Activated T-cell treated with anti-CD3 and anti-CD28 coated beads, Interleukin-2, amount 50 U/mL, for 72 hours (primary cell): ENCODE measurements around the gene TBL1X. TPM values are rescaled to one million over a fixed set of nuclear protein-coding genes. Genes with fewer than 3 reads are reported as not detected.

Source experiments
- ATAC-seq, 2 donors: fragments of 150-1000 bp; cut with Tn5 transposase; replicated peaks in 1 of 2; 2 replicates each; pipeline ENCODE4 v1.10.0; 2021; ENCODE audit warnings: moderate library complexity in 2 of 2, mild to moderate bottlenecking in 1 of 2
- DNase-seq, 2 donors: peaks; one replicate each; pipeline ENCODE4 v3.0.0; 2021 to 2022; ENCODE audit warnings: mixed read lengths in 1 of 2
- H3K27ac Mint-ChIP-seq: one replicate; pipeline ENCODE4 v1.8.0; 2022; ENCODE audit warnings: mild to moderate bottlenecking, moderate library complexity, mixed read lengths
- H3K27me3 Mint-ChIP-seq: one replicate; pipeline ENCODE4 v1.8.0; 2022; ENCODE audit warnings: low read depth, mixed read lengths
- H3K36me3 Mint-ChIP-seq, 2 donors: one replicate each; pipeline ENCODE4 v1.8.0; 2022; ENCODE audit warnings: mixed read lengths in 2 of 2, mild to moderate bottlenecking in 1 of 2; ENCODE audit not compliant: insufficient read depth in 2 of 2
- H3K4me1 Mint-ChIP-seq: one replicate; pipeline ENCODE4 v1.8.0; 2022; ENCODE audit warnings: low read depth, mixed read lengths
- H3K4me3 Mint-ChIP-seq, 2 donors: one replicate each; pipeline ENCODE4 v1.8.0; 2022; ENCODE audit warnings: mild to moderate bottlenecking in 2 of 2, mixed read lengths in 2 of 2, moderate library complexity in 2 of 2
- H3K9me3 Mint-ChIP-seq, 2 donors: one replicate each; pipeline ENCODE4 v1.8.0; 2022; ENCODE audit warnings: mixed read lengths in 2 of 2
- total RNA-seq, 2 donors: library from RNA; stranded (reverse); gene quantifications; one replicate each; pipeline ENCODE4 v1.2.3, GENCODE V29; 2022

TBL1X gene
- total RNA-seq, 2 donors from 2014 or later: 52.8 to 55.1 TPM

DNA sequence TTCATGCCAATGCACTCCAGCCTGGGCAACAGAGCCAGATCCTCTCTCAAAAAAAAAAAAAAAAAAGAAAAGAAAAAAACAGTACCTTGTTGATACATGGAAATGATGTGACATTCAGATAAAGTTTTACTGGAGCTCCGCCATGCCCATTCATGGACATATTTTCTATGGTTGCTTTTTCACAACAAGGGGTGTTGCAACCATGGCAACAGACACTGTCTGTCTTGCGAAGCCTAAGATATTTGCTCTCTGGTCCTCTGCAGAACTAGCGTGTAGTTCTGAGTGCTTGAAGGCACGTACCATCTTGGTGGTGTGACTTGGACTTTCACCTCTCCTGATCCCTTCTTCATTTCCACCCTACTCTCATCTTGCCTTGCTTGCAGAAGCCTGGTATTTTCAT lies 53.2 kb downstream of the TBL1X start:
- DNase-seq (no peak), ATAC-seq (no peak)
- Mint-ChIP-seq H3K27ac (no peak overlapping the region), H3K9me3 (no peaks in the 10 kb centered on the region), H3K36me3 (peaks cover 0 to 5% of the 10 kb centered on the region in 2 donors), H3K27me3 (no peaks in the 10 kb centered on the region), H3K4me1 (peaks cover 28% of the 10 kb centered on the region), H3K4me3 (no peak overlapping the region)

DNA sequence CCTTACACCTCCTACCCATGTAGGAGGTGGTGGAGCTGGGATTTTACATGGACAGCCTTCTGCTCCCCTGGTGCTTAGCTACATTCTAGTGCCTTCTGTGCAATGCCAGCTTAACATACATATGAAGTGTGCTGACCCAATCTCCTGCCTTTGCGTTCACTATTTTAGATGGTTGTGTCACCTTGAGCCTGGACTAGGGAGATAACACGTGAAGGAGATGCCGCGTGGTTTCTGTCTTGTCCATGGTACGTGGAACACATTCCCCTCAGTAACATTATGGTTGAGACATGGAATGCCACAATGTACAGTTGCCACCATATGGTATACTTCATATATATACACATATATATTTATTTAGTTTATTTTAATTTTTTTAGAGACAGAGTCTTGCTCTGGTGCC lies 54.0 kb downstream of the TBL1X start:
- no peaks in the 10 kb centered on the region for H3K27me3 Mint-ChIP-seq
- DNase-seq (no peak), ATAC-seq (no peak)
- H3K4me1 Mint-ChIP-seq: peaks cover 25% of the 10 kb centered on the region
- H3K36me3 Mint-ChIP-seq: no peaks in the 10 kb centered on the region
- no peaks in the 10 kb centered on the region for H3K9me3 Mint-ChIP-seq
- H3K4me3 Mint-ChIP-seq: no peak overlapping the region
- no peak overlapping the region for H3K27ac Mint-ChIP-seq

DNA sequence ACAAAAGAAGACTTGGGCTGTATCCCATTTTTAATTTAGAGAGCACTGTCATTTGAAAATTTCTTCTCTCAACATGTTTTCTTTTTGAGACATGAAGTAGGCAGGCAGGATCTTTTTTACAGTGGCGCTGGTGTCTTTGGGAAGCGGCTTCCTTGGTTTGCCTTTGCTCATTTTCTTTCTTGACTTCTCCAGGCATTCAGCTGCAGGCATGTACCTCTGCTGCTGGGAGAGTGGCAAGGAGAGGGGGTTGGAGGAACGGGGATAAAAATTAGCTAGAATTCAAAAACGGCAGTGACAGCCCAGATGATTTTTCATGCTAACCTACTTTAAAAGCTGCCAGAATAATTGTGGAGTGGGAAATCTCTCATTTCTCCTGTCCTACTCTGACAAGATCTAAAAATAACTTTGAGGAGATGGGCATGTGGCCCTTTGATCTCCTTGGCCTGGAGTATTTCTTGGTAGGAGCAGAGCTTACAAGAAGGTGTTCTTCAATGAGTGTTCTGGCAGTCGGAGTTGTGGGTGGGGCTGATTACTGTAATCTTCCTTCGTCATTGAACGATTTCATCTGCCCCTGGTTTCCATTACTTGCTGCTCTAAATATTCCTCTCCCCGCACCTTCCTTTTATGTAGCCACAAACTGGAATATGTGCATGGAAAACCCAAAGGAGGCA lies 54.8 kb downstream of the TBL1X start:
- Mint-ChIP-seq H3K27me3 (no peaks in the 10 kb centered on the region), H3K4me1 (peaks cover 23% of the 10 kb centered on the region), H3K36me3 (no peaks in the 10 kb centered on the region), H3K27ac (no peak overlapping the region), H3K4me3 (no peak overlapping the region), H3K9me3 (no peaks in the 10 kb centered on the region)
- no peak for DNase-seq
- no peak for ATAC-seq

DNA sequence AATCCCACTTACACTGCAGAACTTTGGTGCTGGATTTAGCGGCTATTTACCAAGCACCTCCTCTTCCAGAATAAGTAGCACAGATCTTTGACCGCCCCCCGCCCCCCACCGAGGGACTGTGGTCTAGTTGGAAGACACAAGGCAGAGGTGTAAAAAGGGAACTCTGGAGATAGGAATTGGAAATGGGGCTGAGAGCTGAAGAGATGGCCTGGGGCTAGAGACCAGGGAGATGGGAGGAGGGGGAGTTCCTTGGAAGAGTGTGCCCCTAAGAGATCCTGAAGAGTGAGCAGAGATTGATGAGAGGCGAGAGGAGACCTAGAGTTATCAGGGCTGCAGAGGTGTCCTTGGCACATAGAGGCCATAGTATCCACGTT lies 55.3 kb downstream of the TBL1X start:
- Mint-ChIP-seq H3K27ac (no peak overlapping the region), H3K36me3 (no peaks in the 10 kb centered on the region), H3K9me3 (no peaks in the 10 kb centered on the region), H3K4me3 (no peak overlapping the region), H3K4me1 (peaks cover 23% of the 10 kb centered on the region), H3K27me3 (no peaks in the 10 kb centered on the region)
- no peak for DNase-seq
- no peak for ATAC-seq

DNA sequence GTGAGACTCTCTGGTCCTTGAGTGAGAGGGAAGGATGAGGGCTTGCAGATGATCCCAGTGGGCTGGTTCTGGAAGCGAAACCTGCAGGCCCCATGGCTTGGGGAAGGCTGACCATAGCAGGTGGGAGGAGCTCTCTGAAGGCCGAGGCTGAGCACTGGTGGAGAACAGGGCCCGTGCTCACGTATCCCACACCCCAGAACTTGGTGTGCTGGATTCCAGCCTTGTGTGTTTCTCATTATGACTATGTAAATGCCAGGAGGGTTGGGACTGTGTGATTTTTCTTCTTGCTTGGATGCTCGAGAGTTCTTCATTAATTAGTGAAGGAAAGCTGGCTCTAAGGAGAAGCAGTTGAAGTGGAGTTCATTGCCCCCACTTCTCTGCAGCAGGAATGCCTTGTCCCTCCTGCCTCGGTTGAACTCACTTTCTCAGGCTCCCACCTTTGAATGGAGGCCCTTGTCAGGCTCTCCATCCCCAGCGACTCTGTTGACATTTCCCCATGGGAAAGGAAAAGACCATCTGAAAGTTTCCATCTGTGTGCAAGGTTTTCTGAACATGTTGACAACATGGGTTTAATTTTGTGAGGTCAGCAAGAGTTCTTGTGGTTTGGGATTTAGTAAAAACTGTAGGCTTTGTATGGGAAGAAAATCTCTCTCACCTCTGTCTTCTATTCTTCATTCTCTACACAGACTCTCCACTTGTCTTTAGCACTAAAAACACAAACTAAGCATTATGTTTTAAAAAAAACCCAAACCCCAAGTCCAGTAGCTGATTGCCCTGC lies 57.7 kb downstream of the TBL1X start:
- Mint-ChIP-seq H3K27ac (no peak overlapping the region), H3K36me3 (no peaks in the 10 kb centered on the region), H3K9me3 (no peaks in the 10 kb centered on the region), H3K4me1 (peaks cover 26% of the 10 kb centered on the region), H3K4me3 (no peak overlapping the region), H3K27me3 (no peaks in the 10 kb centered on the region)
- no peak for ATAC-seq
- DNase-seq: no peak

DNA sequence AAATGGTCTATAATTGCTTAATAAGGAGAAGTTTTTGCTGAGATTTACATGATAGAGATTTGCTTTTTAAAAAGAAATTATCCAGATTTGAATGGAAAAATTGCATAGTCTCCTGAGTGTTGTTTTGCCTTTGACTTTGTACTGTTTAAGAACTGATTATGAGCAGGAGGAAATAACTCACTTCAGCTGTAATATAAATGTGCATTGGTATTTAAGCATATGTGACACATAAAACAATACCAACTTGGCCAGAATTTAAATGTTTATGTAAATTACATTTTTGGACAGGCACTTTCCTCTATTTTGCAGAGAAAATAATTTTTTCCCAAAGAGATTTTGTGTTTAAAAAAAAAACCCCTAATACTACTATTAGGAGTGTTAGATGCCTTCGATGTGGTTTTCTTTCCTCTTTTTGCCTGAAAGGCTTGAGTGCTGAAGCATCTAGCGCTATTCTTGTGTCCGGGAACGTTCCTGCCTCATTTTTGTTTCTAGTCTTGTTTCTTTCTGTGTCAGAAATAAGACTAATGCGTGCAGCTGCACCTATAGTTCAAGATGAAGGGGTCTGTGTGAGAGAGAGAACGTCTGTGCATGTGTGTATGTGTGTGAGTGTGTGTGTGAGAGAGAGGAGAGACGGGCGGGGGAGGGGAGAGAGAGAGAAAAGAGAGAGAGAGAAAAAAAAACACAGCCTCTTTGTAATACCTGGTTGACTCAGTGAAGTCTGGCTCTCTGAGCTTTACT lies 60.8 kb downstream of the TBL1X start:
- Mint-ChIP-seq H3K4me3 (peak overlapping the region; percentile 23 to 33), H3K27ac (no peak overlapping the region), H3K36me3 (no peaks in the 10 kb centered on the region), H3K27me3 (no peaks in the 10 kb centered on the region), H3K4me1 (peaks cover 32% of the 10 kb centered on the region), H3K9me3 (no peaks in the 10 kb centered on the region)
- ATAC-seq (no peak), DNase-seq (no peak)

DNA sequence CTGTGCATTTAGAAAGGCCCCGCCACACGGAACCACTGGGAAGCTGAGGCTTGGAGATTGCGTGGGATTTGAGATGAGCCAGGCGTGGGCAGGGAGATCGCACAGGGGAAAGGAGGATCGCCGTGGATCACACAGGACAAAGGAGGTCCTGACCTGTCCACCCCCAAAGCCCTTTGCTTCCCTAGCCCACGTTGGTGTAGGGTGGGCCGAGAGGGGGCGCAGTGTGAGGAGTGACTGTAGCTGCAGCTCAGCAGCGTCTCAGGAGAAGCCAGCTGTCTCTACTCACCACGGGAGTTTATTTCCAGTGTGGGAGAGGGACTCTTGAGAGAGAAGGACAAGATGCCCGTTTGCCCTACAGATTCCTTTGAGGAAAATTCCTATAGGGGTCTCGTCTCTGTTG lies 62.1 kb downstream of the TBL1X start:
- Mint-ChIP-seq H3K4me3 (no peak overlapping the region), H3K27me3 (no peaks in the 10 kb centered on the region), H3K36me3 (no peaks in the 10 kb centered on the region), H3K4me1 (peaks cover 36% of the 10 kb centered on the region), H3K27ac (no peak overlapping the region), H3K9me3 (no peaks in the 10 kb centered on the region)
- ATAC-seq: no peak
- DNase-seq: no peak

DNA sequence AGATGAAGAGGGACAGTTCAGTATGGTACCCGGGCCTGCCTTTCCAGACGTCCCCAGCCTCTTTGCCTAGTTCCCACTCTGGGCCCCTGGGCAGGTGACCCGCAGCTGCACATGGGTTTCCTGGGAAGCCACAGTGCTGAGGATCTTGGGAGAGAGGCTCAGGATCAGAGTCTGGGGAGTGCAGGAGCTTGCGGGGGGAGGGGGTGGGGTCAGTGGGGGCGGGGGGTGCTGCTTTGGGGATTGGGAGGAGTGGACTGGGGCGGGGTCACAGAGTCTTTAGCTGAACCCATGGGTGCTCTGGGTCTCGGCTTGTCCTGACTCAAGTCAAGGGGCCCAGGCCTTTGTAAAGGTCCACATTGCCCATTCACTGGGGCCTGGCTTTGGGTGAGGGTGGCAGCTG lies 63.6 kb downstream of the TBL1X start:
- ATAC-seq: no peak
- DNase-seq: no peak
- H3K27me3 Mint-ChIP-seq: no peaks in the 10 kb centered on the region
- no peaks in the 10 kb centered on the region for H3K9me3 Mint-ChIP-seq
- no peak overlapping the region for H3K4me3 Mint-ChIP-seq
- H3K27ac Mint-ChIP-seq: no peak overlapping the region
- H3K36me3 Mint-ChIP-seq: no peaks in the 10 kb centered on the region
- peaks cover 36% of the 10 kb centered on the region for H3K4me1 Mint-ChIP-seq

DNA sequence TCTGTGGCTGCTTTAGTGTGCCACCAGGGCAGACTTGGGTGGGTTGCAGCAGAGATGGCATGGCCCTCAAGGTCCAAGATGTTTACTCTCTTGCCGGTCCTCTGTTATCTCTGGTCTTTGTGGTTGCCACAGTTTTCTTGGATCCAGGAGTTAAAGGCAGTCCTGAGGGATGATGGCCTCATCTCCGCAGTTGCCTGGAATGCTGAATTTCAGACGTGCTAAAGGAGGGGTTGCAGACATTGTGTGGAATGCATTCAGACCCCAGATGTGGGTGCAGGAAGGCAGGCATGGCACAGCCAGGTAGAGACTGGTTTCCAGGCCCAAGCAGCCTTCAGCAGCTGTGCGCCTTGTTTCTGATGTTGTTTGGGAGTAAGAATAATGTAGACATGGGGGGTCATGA lies 64.4 kb downstream of the TBL1X start:
- no peaks in the 10 kb centered on the region for H3K9me3 Mint-ChIP-seq
- no peaks in the 10 kb centered on the region for H3K36me3 Mint-ChIP-seq
- H3K4me1 Mint-ChIP-seq: peaks cover 34% of the 10 kb centered on the region
- H3K4me3 Mint-ChIP-seq: no peak overlapping the region
- no peak overlapping the region for H3K27ac Mint-ChIP-seq
- no peak for DNase-seq
- H3K27me3 Mint-ChIP-seq: no peaks in the 10 kb centered on the region
- ATAC-seq: no peak

DNA sequence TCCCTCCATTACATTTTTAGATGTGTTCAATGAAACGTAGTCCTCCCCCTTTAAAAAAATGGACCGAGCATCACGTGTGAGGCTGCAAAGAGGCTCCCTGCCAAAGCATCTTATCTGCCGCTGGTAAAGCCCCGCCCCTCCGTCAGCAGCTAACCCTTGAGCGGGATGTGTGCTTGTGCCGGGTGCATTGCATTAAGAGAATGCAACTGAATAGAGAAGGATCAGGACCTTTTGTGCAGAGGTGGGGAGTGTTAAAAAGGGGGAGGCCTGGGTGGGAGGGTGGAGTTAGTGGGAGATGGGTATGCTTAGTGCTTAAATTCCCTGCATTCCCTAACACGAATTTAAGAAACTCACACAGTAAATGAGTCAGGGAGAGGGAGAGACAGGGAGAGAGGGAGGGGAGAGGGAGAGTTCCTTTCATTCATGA lies 66.0 kb downstream of the TBL1X start:
- Mint-ChIP-seq H3K27me3 (no peaks in the 10 kb centered on the region), H3K9me3 (no peaks in the 10 kb centered on the region), H3K27ac (no peak overlapping the region), H3K4me1 (peaks cover 29% of the 10 kb centered on the region), H3K4me3 (peak overlapping the region; percentile 41 to 73), H3K36me3 (no peaks in the 10 kb centered on the region)
- DNase-seq (peak; percentile 46 to 51), ATAC-seq (peak; percentile 49 to 80)

DNA sequence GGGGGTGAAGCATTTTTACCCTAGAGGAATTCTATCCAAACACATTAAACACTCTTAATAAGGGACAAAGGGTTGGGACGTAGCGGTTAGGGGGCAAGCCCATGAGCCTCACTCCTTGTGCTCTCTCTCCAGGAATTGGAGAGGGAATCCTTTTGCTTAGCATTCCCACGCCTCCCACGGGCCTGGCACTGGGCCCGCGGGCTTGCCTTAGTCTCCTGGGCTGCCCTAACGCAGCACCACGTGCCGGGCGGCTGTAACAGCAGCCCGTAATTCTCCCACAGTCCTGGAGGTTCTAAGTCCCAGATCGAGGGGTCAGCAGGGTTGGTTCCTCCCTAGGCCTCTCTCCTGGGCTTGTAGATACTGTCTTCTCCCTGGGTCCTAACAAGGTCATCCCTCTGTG lies 67.5 kb downstream of the TBL1X start:
- Mint-ChIP-seq H3K27ac (no peak overlapping the region), H3K27me3 (no peaks in the 10 kb centered on the region), H3K36me3 (peaks cover under 1 to 2% of the 10 kb centered on the region in 2 donors), H3K4me1 (peaks cover 22% of the 10 kb centered on the region), H3K4me3 (no peak overlapping the region), H3K9me3 (peaks cover 0 to under 1% of the 10 kb centered on the region in 2 donors)
- DNase-seq (no peak), ATAC-seq (no peak)

DNA sequence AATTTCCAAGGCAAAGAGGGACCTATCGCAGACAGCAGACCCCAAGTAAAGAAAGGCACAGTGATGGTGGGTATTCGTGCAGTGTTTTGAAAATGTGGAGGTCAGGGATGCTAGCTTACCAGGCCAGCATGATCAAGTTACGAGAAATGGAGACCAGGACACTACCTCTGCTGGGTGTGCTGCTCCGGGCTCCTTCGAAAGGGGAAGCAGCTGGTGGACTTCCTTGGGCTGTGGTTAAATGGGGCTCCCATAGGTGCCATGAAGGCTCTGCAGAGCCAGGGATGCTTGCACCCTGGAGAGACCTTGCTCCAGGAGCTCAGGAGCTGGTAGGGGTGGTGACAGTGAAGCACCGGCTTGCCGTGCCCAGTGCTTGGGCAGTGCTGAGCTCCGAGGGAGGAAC lies 68.8 kb downstream of the TBL1X start:
- DNase-seq (no peak), ATAC-seq (no peak)
- Mint-ChIP-seq H3K27me3 (no peaks in the 10 kb centered on the region), H3K36me3 (peaks cover 3 to 4% of the 10 kb centered on the region in 2 donors), H3K27ac (no peak overlapping the region), H3K4me3 (no peak overlapping the region), H3K4me1 (peaks cover 23% of the 10 kb centered on the region), H3K9me3 (peaks cover 0 to 1% of the 10 kb centered on the region in 2 donors)

DNA sequence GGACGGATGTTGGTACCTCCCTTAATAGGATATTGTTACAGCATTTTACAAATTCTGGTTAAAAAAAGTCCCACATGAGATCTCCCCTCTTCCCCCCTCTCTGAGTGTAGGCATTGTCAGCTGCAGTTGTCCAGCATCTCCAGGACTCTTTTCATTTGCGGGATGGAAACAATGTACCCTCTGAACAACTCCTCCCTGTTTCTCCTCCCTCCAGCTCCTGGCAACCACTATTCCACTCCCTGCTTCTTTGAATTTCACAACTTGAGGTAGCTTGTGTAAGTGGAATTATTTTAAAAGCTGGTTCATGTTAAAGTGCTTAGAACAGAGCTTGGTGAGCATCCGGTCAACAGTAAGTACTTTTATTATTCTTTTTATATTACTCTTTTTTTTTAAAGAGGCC lies 69.8 kb downstream of the TBL1X start:
- Mint-ChIP-seq H3K27me3 (no peaks in the 10 kb centered on the region), H3K36me3 (peaks cover 3 to 4% of the 10 kb centered on the region in 2 donors), H3K4me1 (peaks cover 27% of the 10 kb centered on the region), H3K4me3 (no peak overlapping the region), H3K9me3 (peaks cover 0 to 1% of the 10 kb centered on the region in 2 donors), H3K27ac (no peak overlapping the region)
- no peak for ATAC-seq
- no peak for DNase-seq
